ENCODE measurements around the gene ZNF579.

DNA sequence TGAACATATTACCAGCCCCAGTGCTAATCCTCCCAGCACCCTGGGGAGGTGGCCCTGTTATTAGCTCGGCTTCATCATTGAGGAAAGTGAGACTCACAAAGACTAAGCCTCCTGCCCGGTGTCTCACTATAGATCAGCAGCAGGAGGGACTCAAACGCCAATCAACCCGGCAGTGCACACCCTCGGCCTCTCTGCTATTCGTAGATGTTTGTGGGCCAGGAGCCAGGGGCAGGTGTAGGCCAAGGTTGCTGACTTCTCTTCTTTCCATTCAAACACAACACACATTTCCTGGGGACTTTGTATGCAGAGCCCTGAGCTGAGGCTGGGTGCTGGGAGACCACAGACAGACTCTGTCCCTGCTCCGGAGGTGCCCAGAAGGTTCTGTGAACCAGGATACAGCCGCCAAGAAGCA, 25.9 kb downstream of the ZNF579 start:
- no peak for TF ChIP-seq POLR2A (IDR thresholded peaks at IDR 0.05; ENCODE audit: low read depth, low read length)
- TF ChIP-seq TAF1 (IDR thresholded peaks at IDR 0.05; ENCODE audit: low read depth, low read length) = no peak
